Neural cell (in vitro differentiated cells): ENCODE results near the gene SS18. TPM values are rescaled to one million over a fixed set of nuclear protein-coding genes. Genes with fewer than 3 reads are reported as not detected.

Experiments
- H2AFZ ChIP-seq: fragments of 200-600, 300-800 bp; sonication (generic), shearing (Covaris generic); 2 replicates; pipeline ENCODE4 v1.6.0; 2014; ENCODE audit warnings: low read depth, mild to moderate bottlenecking, antibody characterized with exemption, low read length, moderate library complexity
- H3F3A ChIP-seq: fragments of 200-600 bp; shearing (Covaris generic); 2 replicates; pipeline ENCODE4 v1.6.1; 2016; ENCODE audit warnings: mild to moderate bottlenecking, moderate library complexity, mixed read lengths, antibody characterized with exemption, low read length; ENCODE audit not compliant: insufficient read depth, poor library complexity, severe bottlenecking
- H3K27ac ChIP-seq: fragments of 200-600, 300-800 bp; sonication (generic), shearing (Covaris generic); 2 replicates; pipeline ENCODE4 v1.5.1; 2014; ENCODE audit warnings: mild to moderate bottlenecking, low read length, moderate library complexity
- H3K27me3 ChIP-seq: fragments of 300-800, 200-600 bp; sonication (generic), shearing (Covaris generic); 2 replicates; pipeline ENCODE4 v1.6.0; 2014; ENCODE audit warnings: mild to moderate bottlenecking, low read depth, low read length, moderate library complexity; ENCODE audit not compliant: insufficient read depth
- H3K36me3 ChIP-seq: fragments of 300-800, 200-600 bp; sonication (generic), shearing (Covaris generic); 2 replicates; pipeline ENCODE4 v1.5.1; 2014; ENCODE audit warnings: mild to moderate bottlenecking, antibody characterized with exemption, low read length, moderate library complexity; ENCODE audit not compliant: insufficient read depth
- H3K4me2 ChIP-seq: fragments of 300-800, 200-600 bp; sonication (generic), shearing (Covaris generic); 2 replicates; pipeline ENCODE4 v1.6.0; 2014; ENCODE audit warnings: mild to moderate bottlenecking, low read length
- H3K4me3 ChIP-seq: fragments of 300-800, 200-600 bp; sonication (generic), shearing (Covaris generic); 2 replicates; pipeline ENCODE4 v1.5.1; 2014; ENCODE audit warnings: mild to moderate bottlenecking, low read length, moderate library complexity
- H3K79me2 ChIP-seq: fragments of 200-600 bp; shearing (Covaris generic); replicated peaks from 2 replicates; pipeline ENCODE4 v1.6.0; 2014; ENCODE audit warnings: mild to moderate bottlenecking, low read length, moderate library complexity; ENCODE audit not compliant: insufficient read depth
- H3K9ac ChIP-seq: fragments of 300-800, 200-600 bp; sonication (generic), shearing (Covaris generic); 2 replicates; pipeline ENCODE4 v1.6.1; 2016; ENCODE audit warnings: mild to moderate bottlenecking, low read length, mixed read lengths
- H3K9me2 ChIP-seq: fragments of 200-600 bp; shearing (Covaris generic); 2 replicates; pipeline ENCODE4 v1.6.1; 2016; ENCODE audit warnings: mild to moderate bottlenecking, low read length, mixed read lengths; ENCODE audit not compliant: insufficient read depth
- H3K9me3 ChIP-seq: fragments of 200-600, 300-800 bp; sonication (generic), shearing (Covaris generic); 2 replicates; pipeline ENCODE4 v1.6.1; 2016; ENCODE audit warnings: mild to moderate bottlenecking, mixed run types, low read length, moderate library complexity, mixed read lengths
- H4K20me1 ChIP-seq: fragments of 200-600 bp; shearing (Covaris generic); 2 replicates; pipeline ENCODE4 v1.6.1; 2016; ENCODE audit warnings: mild to moderate bottlenecking, mixed run types; ENCODE audit not compliant: insufficient read depth
- CTCF ChIP-seq: fragments of 450-650 bp; IDR thresholded peaks from 2 replicates; pipeline ENCODE4 v1.5.1; 2014; ENCODE audit warnings: antibody characterized with exemption, mild to moderate bottlenecking, moderate library complexity; ENCODE audit not compliant: poor library complexity, severe bottlenecking
- EP300 ChIP-seq: fragments of 450-650 bp; conservative IDR thresholded peaks from 2 replicates; pipeline ENCODE4 v1.6.1; 2014; ENCODE audit warnings: antibody characterized with exemption, mild to moderate bottlenecking, moderate library complexity; ENCODE audit not compliant: poor library complexity, severe bottlenecking
- EZH2 ChIP-seq: fragments of 200-600, 300-800 bp; shearing (Covaris generic), sonication (generic); IDR thresholded peaks from 2 replicates; pipeline ENCODE4 v1.6.1; 2014; ENCODE audit warnings: antibody characterized with exemption, low read length, borderline replicate concordance, mild to moderate bottlenecking; ENCODE audit not compliant: insufficient read depth, poor library complexity, severe bottlenecking
- MXI1 ChIP-seq: fragments of 450-650 bp; conservative IDR thresholded peaks from 2 replicates; pipeline ENCODE4 v1.6.1; 2014; ENCODE audit warnings: antibody characterized with exemption, mild to moderate bottlenecking; ENCODE audit not compliant: poor library complexity, severe bottlenecking
- POLR2AphosphoS5 ChIP-seq: IDR thresholded peaks from 2 replicates; pipeline ENCODE4 v1.6.1; 2012
- RAD21 ChIP-seq: fragments of 450-650 bp; conservative IDR thresholded peaks from 2 replicates; pipeline ENCODE4 v1.6.1; 2014; ENCODE audit warnings: antibody characterized with exemption, mild to moderate bottlenecking, moderate library complexity
- REST ChIP-seq: IDR thresholded peaks from 2 replicates; pipeline ENCODE4 v1.6.1; 2012; ENCODE audit warnings: borderline replicate concordance
- SMC3 ChIP-seq: fragments of 450-650 bp; conservative IDR thresholded peaks from 2 replicates; pipeline ENCODE4 v1.6.1; 2014; ENCODE audit warnings: antibody characterized with exemption, mild to moderate bottlenecking, moderate library complexity; ENCODE audit not compliant: poor library complexity
- TAF1 ChIP-seq: IDR thresholded peaks from 2 replicates; pipeline ENCODE4 v1.6.1; 2012; ENCODE audit warnings: low read depth
- polyA plus RNA-seq: library from polyadenylated mRNA; depleted of rRNA; stranded (reverse); fragments of >200 nt; gene quantifications from 2 replicates; pipeline ENCODE4 v1.2.3, GENCODE V29; 2014

Gene SS18
- polyA plus RNA-seq, 1 donor from 2014 or later: 62.0 TPM

- Histone ChIP-seq H3K9me3 (no peaks in the 10 kb centered on the region), H3K4me2 (no peak overlapping the region), H2AFZ (no peak overlapping the region), H3F3A (no peaks in the 10 kb centered on the region), H3K27ac (no peak overlapping the region), H4K20me1 (no peaks in the 10 kb centered on the region), H3K9ac (no peak overlapping the region), H3K9me2 (no peaks in the 10 kb centered on the region), H3K79me2 (no peaks in the 10 kb centered on the region), H3K36me3 (no peaks in the 10 kb centered on the region), H3K27me3 (no peaks in the 10 kb centered on the region), H3K4me3 (no peak overlapping the region)
- TF ChIP-seq SMC3 (no peak), EP300 (no peak), MXI1 (no peak), RAD21 (no peak), CTCF (no peak), EZH2 (no peak), REST (no peak), TAF1 (no peak), POLR2AphosphoS5 (no peak)
Measured at GRCh38 chr18:26005950-26006349, 84.5 kb downstream of the SS18 start.

GRCh38 chr18:26004832-26005231, 85.6 kb downstream of the SS18 start:
- H3K27me3 ChIP-seq: no peaks in the 10 kb centered on the region
- H2AFZ ChIP-seq: no peak overlapping the region
- H3K36me3 ChIP-seq: no peaks in the 10 kb centered on the region
- H3K9me2 ChIP-seq: no peaks in the 10 kb centered on the region
- no peaks in the 10 kb centered on the region for H3F3A ChIP-seq
- no peak overlapping the region for H3K27ac ChIP-seq
- H3K9me3 ChIP-seq: no peaks in the 10 kb centered on the region
- H3K4me3 ChIP-seq: no peak overlapping the region
- no peak overlapping the region for H3K4me2 ChIP-seq
- H3K9ac ChIP-seq: no peak overlapping the region
- no peaks in the 10 kb centered on the region for H3K79me2 ChIP-seq
- no peak for TF ChIP-seq SMC3
- TF ChIP-seq TAF1: no peak
- no peak for TF ChIP-seq RAD21
- TF ChIP-seq EZH2: no peak
- TF ChIP-seq REST: no peak
- TF ChIP-seq EP300: no peak
- TF ChIP-seq CTCF: no peak
- TF ChIP-seq POLR2AphosphoS5: no peak
- TF ChIP-seq MXI1: no peak
- no peaks in the 10 kb centered on the region for H4K20me1 ChIP-seq
